Breast epithelium (tissue), 3 donors: ENCODE measurements around the gene BPTF.

Experiments
- CTCF ChIP-seq, 3 donors: fragments of 450-650 bp; IDR thresholded peaks; one replicate each; pipeline ENCODE4 v1.5.1; 2016 to 2017; ENCODE audit warnings: antibody characterized with exemption in 3 of 3, mild to moderate bottlenecking in 3 of 3, moderate library complexity in 3 of 3
- POLR2A ChIP-seq: fragments of 450-650 bp; IDR thresholded peaks from one replicate; pipeline ENCODE4 v1.6.1; 2016; ENCODE audit warnings: antibody characterized with exemption, mild to moderate bottlenecking, moderate library complexity

- TF ChIP-seq POLR2A (no peak), CTCF (IDR thresholded peaks at IDR 0.05) (no peak)
Measured at GRCh38 chr17:67902511-67903231, 77.4 kb downstream of the BPTF start.
